HCT116 (cell line): ENCODE measurements around the gene PRKD2. TPM values are rescaled to one million over a fixed set of nuclear protein-coding genes. Genes with fewer than 3 reads are reported as not detected.

Experiments
- ATAC-seq: fragments of 200-7000 bp; cut with Tn5 transposase; 2 replicates; pipeline ENCODE4 v1.9.1; 2020; ENCODE audit warnings: mild to moderate bottlenecking, moderate library complexity
- BruUV-seq: library from RNA; stranded (reverse); fragments of 400-500 nt; replicated peaks from 2 replicates; lab custom pipeline; 2021; lab: Mats Ljungman, UMichigan
- CTCF ChIA-PET: fragments of 300-600 bp; sonication (Branson Sonifier 250); formaldehyde crosslinking; loops from one replicate; lab custom pipeline; 2021; ENCODE audit warnings: antibody characterized with exemption; lab: Charles Lee
- POLR2A ChIA-PET: fragments of 300-600, 350-600 bp; sonication (Branson Sonifier 250); formaldehyde crosslinking; loops from one replicate; lab custom pipeline; 2021; ENCODE audit warnings: antibody characterized with exemption; lab: Charles Lee
- RAD21 ChIA-PET, 2 experiments: fragments of 300-600 bp; sonication (Branson Sonifier 250); formaldehyde crosslinking; loops; one replicate each; lab custom pipeline; 2023; ENCODE audit warnings: low total read pairs in 2 of 2; ENCODE audit not compliant: uncharacterized antibody in 2 of 2, unreplicated experiment in 2 of 2, low non-redundant PET in 1 of 2; lab: Charles Lee
- DNase-seq: peaks from one replicate; pipeline ENCODE4 v3.0.0-alpha.2; 2010; ENCODE audit warnings: low read depth, low spot score
- H2AFZ ChIP-seq: fragments of 200-600 bp; shearing (Covaris generic), sonication (generic); 2 replicates; pipeline ENCODE4 v1.6.1; 2017; ENCODE audit warnings: low read depth, mixed run types, mixed read lengths, antibody characterized with exemption, low read length; ENCODE audit not compliant: poor library complexity, severe bottlenecking
- H3K27ac ChIP-seq: 2 replicates; pipeline ENCODE4 v1.5.1; 2012; ENCODE audit warnings: low read depth, low read length
- H3K27me3 ChIP-seq: fragments of 200-600 bp; sonication (generic); 2 replicates; pipeline ENCODE4 v1.6.1; 2016; ENCODE audit warnings: mixed run types, low read length, mixed read lengths; ENCODE audit not compliant: insufficient read depth
- H3K36me3 ChIP-seq, 2 experiments: fragments of 200-500 bp in 1 of 2; fragments of 200-600 bp in 1 of 2; sonication (Bioruptor generic) in 1 of 2; sonication (generic) in 1 of 2; 2 replicates each; pipeline versions ENCODE4 v1.5.1 to v1.6.1; 2014 to 2016; ENCODE audit warnings: low read length in 2 of 2, inconsistent platforms in 1 of 2, mixed read lengths in 1 of 2, mixed run types in 1 of 2; ENCODE audit not compliant: insufficient read depth in 2 of 2, control insufficient read depth in 1 of 2
- H3K4me1 ChIP-seq, 2 experiments: fragments of 200-600 bp in 1 of 2; sonication (generic) in 1 of 2; 2 replicates each; pipeline versions ENCODE4 v1.5.1 to v1.6.1; 2012 to 2017; ENCODE audit warnings: low read length in 2 of 2, inconsistent platforms in 1 of 2, mild to moderate bottlenecking in 1 of 2, mixed read lengths in 1 of 2, mixed run types in 1 of 2, moderate library complexity in 1 of 2; ENCODE audit not compliant: insufficient read depth in 2 of 2, control insufficient read depth in 1 of 2
- H3K4me2 ChIP-seq: fragments of 200-600 bp; sonication (generic); 2 replicates; pipeline ENCODE4 v1.6.1; 2017; ENCODE audit warnings: mixed run types, low read length, mixed read lengths
- H3K4me3 ChIP-seq, 2 experiments: fragments of 200-600 bp in 1 of 2; sonication (generic) in 1 of 2; replicated peaks in 1 of 2; 2 replicates each; pipeline ENCODE4 v1.5.1; 2011 to 2016; ENCODE audit warnings: low read length in 2 of 2, control low read depth in 1 of 2, low read depth in 1 of 2, mild to moderate bottlenecking in 1 of 2, mixed read lengths in 1 of 2, mixed run types in 1 of 2
- H3K79me2 ChIP-seq: fragments of 200-600 bp; sonication (generic); 2 replicates; pipeline ENCODE4 v1.6.1; 2017; ENCODE audit warnings: mild to moderate bottlenecking, mixed run types, low read length, moderate library complexity, mixed read lengths; ENCODE audit not compliant: insufficient read depth
- H3K9ac ChIP-seq: fragments of 200-600 bp; sonication (generic); 2 replicates; pipeline ENCODE4 v1.6.1; 2016; ENCODE audit warnings: low read length, mixed read lengths
- H3K9me2 ChIP-seq: fragments of 200-600 bp; sonication (generic), shearing (Covaris generic); 2 replicates; pipeline ENCODE4 v1.6.1; 2017; ENCODE audit warnings: mixed run types, mild to moderate bottlenecking, moderate library complexity; ENCODE audit not compliant: insufficient read depth
- H3K9me3 ChIP-seq, 2 experiments: fragments of 200-500 bp in 1 of 2; fragments of 200-600 bp in 1 of 2; sonication (Bioruptor generic) in 1 of 2; sonication (generic) in 1 of 2; 2 replicates each; pipeline ENCODE4 v1.6.1; 2014 to 2017; ENCODE audit warnings: low read length in 2 of 2, mixed read lengths in 2 of 2, inconsistent platforms in 1 of 2, low read depth in 1 of 2, mild to moderate bottlenecking in 1 of 2, mixed run types in 1 of 2, moderate library complexity in 1 of 2; ENCODE audit not compliant: control insufficient read depth in 1 of 2, insufficient read depth in 1 of 2
- H4K20me1 ChIP-seq: fragments of 200-600 bp; sonication (generic), shearing (Covaris generic); 2 replicates; pipeline ENCODE4 v1.6.1; 2017; ENCODE audit warnings: mixed run types, mild to moderate bottlenecking, moderate library complexity; ENCODE audit not compliant: insufficient read depth
- CEBPB ChIP-seq: IDR thresholded peaks from 2 replicates; pipeline ENCODE4 v1.6.1; 2012; ENCODE audit warnings: low read depth
- ELF1 ChIP-seq: IDR thresholded peaks from 2 replicates; pipeline ENCODE4 v1.6.1; 2012; ENCODE audit warnings: low read depth, borderline replicate concordance
- EZH2phosphoT487 ChIP-seq: fragments of 200-600 bp; IDR thresholded peaks from 2 replicates; pipeline ENCODE4 v1.6.1; 2018; ENCODE audit warnings: antibody characterized with exemption, borderline replicate concordance
- JUND ChIP-seq: IDR thresholded peaks from 2 replicates; pipeline ENCODE4 v1.6.1; 2012
- RAD21 ChIP-seq: IDR thresholded peaks from 2 replicates; pipeline ENCODE4 v1.6.1; 2012; ENCODE audit warnings: low read depth, mild to moderate bottlenecking
- SIN3A ChIP-seq: IDR thresholded peaks from 2 replicates; pipeline ENCODE4 v1.6.1; 2012; ENCODE audit warnings: low read depth
- SRF ChIP-seq: IDR thresholded peaks from 2 replicates; pipeline ENCODE4 v1.6.1; 2012; ENCODE audit warnings: low read depth
- TCF7L2 ChIP-seq: IDR thresholded peaks from 2 replicates; pipeline ENCODE4 v1.7.0; 2011; ENCODE audit warnings: borderline replicate concordance, inconsistent platforms; ENCODE audit not compliant: insufficient read depth, insufficient read length; ENCODE audit errors: extremely low read depth
- ZBTB33 ChIP-seq: IDR thresholded peaks from 2 replicates; pipeline ENCODE4 v1.6.1; 2011; ENCODE audit warnings: mild to moderate bottlenecking, low read length, moderate library complexity; ENCODE audit not compliant: insufficient replicate concordance; ENCODE audit errors: extremely low read depth
- ZNF274 ChIP-seq: fragments of 200-500 bp; sonication (Bioruptor generic); IDR thresholded peaks from 2 replicates; pipeline ENCODE4 v1.6.1; 2014; ENCODE audit warnings: mild to moderate bottlenecking, low read depth, low read length, inconsistent platforms
- intact Hi-C: fragments of 100-400 bp; cut with micrococcal nuclease; formaldehyde crosslinking; loops from 2 replicates; pipeline ENCODE4 v1.10.0; 2022
- total RNA-seq: library from RNA; stranded (reverse); gene quantifications from one replicate; pipeline ENCODE4 v1.2.1, GENCODE V29; 2021; ENCODE audit not compliant: unreplicated experiment

Gene PRKD2
- total RNA-seq, 1 experiment from 2014 or later, result 73.5 TPM

GRCh38 chr19:46729696-46730095 lies 12.8 kb upstream of the PRKD2 start:
- DNase-seq, result no peak
- Histone ChIP-seq H3K9me2 (no peaks in the 10 kb centered on the region), H4K20me1 (peaks cover 9% of the 10 kb centered on the region; the same call in 1 of the 2 replicates), H3K36me3 (peaks cover 58 to 66% of the 10 kb centered on the region in 2 experiments), H2AFZ (no peak overlapping the region), H3K4me3 (no peak overlapping the region), H3K9ac (no peak overlapping the region), H3K27ac (no peak overlapping the region), H3K4me2 (no peak overlapping the region), H3K9me3 (no peaks in the 10 kb centered on the region), H3K4me1 (peaks cover 0 to 16% of the 10 kb centered on the region in 2 experiments; a peak in 2 of 4 replicates), H3K27me3 (no peaks in the 10 kb centered on the region), H3K79me2 (peaks cover 79% of the 10 kb centered on the region)
- no TSS peak for BruUV-seq
- no peak for ATAC-seq
- TF ChIP-seq ZNF274 (no peak), EZH2phosphoT487 (no peak), JUND (no peak), ZBTB33 (no peak), TCF7L2 (no peak), ELF1 (no peak), RAD21 (no peak), CEBPB (no peak), SRF (no peak), SIN3A (no peak)
- intact Hi-C loops, result loop anchor here (10.0 kb wide), 1 partner anchor 115 kb away; no protein-coding TSS in a partner anchor
- RAD21 ChIA-PET, result no interaction called here
- POLR2A ChIA-PET, result interaction anchor here (1.3 kb wide), 1 partner anchor 59 kb away, joined by 3 read pairs; the partner anchor contains the start of gene SLC1A5
- CTCF ChIA-PET, result interaction anchor here (1.0 to 1.4 kb wide), 4 partner anchors 12 to 115 kb away, joined by 3 to 4 read pairs (median 3); no protein-coding TSS in a partner anchor
